PC-3 (cell line): ENCODE data around the gene TTLL7. TPM values are rescaled to one million over a fixed set of nuclear protein-coding genes. Genes with fewer than 3 reads are reported as not detected.

Source experiments
- ATAC-seq: fragments of 200-7000 bp; cut with Tn5 transposase; 2 replicates; pipeline ENCODE4 v1.9.1; 2020; ENCODE audit warnings: mild to moderate bottlenecking, moderate library complexity
- BruUV-seq: library from RNA; stranded (reverse); fragments of 400-500 nt; replicated peaks from 2 replicates; lab custom pipeline; 2021; lab: Mats Ljungman, UMichigan
- CTCF ChIA-PET: fragments of 300-600 bp; sonication (Branson Sonifier 250); formaldehyde crosslinking; loops from one replicate; lab custom pipeline; 2022; ENCODE audit warnings: antibody characterized with exemption; lab: Charles Lee
- POLR2A ChIA-PET: fragments of 300-600 bp; sonication (Branson Sonifier 250); formaldehyde crosslinking; loops from one replicate; lab custom pipeline; 2022; ENCODE audit warnings: antibody characterized with exemption; ENCODE audit not compliant: unreplicated experiment; lab: Charles Lee
- DNase-seq: peaks from one replicate; pipeline ENCODE4 v3.0.0-alpha.2; 2015
- H2AFZ ChIP-seq: fragments of 300-600 bp; sonication (generic); 2 replicates; pipeline ENCODE4 v1.6.0; 2016; ENCODE audit warnings: antibody characterized with exemption, low read length
- H3F3A ChIP-seq: fragments of 300-600 bp; sonication (generic); one replicate; pipeline ENCODE4 v1.6.0; 2017; ENCODE audit warnings: antibody characterized with exemption, low read length, control low read depth, mild to moderate bottlenecking; ENCODE audit not compliant: unreplicated experiment
- H3K27ac ChIP-seq: fragments of 300-600 bp; sonication (generic); 2 replicates; pipeline ENCODE4 v1.5.1; 2016; ENCODE audit warnings: mild to moderate bottlenecking, low read length
- H3K27me3 ChIP-seq: fragments of 300-600 bp; sonication (generic); 2 replicates; pipeline ENCODE4 v1.6.1; 2016; ENCODE audit warnings: low read length, mixed read lengths
- H3K36me3 ChIP-seq: fragments of 300-600 bp; sonication (generic); 2 replicates; pipeline ENCODE4 v1.6.1; 2016; ENCODE audit warnings: low read depth, mixed run types, low read length, mixed read lengths
- H3K4me1 ChIP-seq: fragments of 300-600 bp; sonication (generic); 2 replicates; pipeline ENCODE4 v1.5.1; 2016; ENCODE audit warnings: low read length; ENCODE audit not compliant: insufficient read depth
- H3K4me2 ChIP-seq: fragments of 300-600 bp; sonication (generic); 2 replicates; pipeline ENCODE4 v1.6.0; 2016; ENCODE audit warnings: low read length
- H3K4me3 ChIP-seq: fragments of 300-600 bp; sonication (generic); 2 replicates; pipeline ENCODE4 v1.5.1; 2016; ENCODE audit warnings: mild to moderate bottlenecking, low read length, mixed read lengths
- H3K79me2 ChIP-seq: fragments of 300-600 bp; sonication (generic); 2 replicates; pipeline ENCODE4 v1.6.1; 2017; ENCODE audit warnings: low read length, mixed read lengths
- H3K9ac ChIP-seq: fragments of 300-600 bp; sonication (generic); 2 replicates; pipeline ENCODE4 v1.6.0; 2016; ENCODE audit warnings: mild to moderate bottlenecking, low read length
- H3K9me2 ChIP-seq: fragments of 300-600 bp; sonication (generic); replicated peaks from 2 replicates; pipeline ENCODE4 v1.6.1; 2016; ENCODE audit warnings: mixed run types, low read length, mixed read lengths
- H3K9me3 ChIP-seq: fragments of 300-600 bp; sonication (generic); 2 replicates; pipeline ENCODE4 v1.6.1; 2016; ENCODE audit warnings: low read length, mixed read lengths
- H4K20me1 ChIP-seq: fragments of 300-600 bp; sonication (generic); 2 replicates; pipeline ENCODE4 v1.6.1; 2016; ENCODE audit warnings: low read length, mixed read lengths
- CTCF ChIP-seq: fragments of 300-600 bp; sonication (generic); conservative IDR thresholded peaks from 2 replicates; pipeline ENCODE4 v1.5.1; 2017; ENCODE audit warnings: antibody characterized with exemption, low read depth, mild to moderate bottlenecking, low read length
- EZH2 ChIP-seq: fragments of 300-600 bp; sonication (generic); IDR thresholded peaks from one replicate; pipeline ENCODE4 v1.6.1; 2017; ENCODE audit warnings: antibody characterized with exemption, mild to moderate bottlenecking, low read length; ENCODE audit not compliant: unreplicated experiment
- EZH2phosphoT487 ChIP-seq: fragments of 300-600 bp; sonication (generic); IDR thresholded peaks from 2 replicates; pipeline ENCODE4 v1.6.1; 2018; ENCODE audit warnings: mild to moderate bottlenecking, antibody characterized with exemption, low read length, borderline replicate concordance
- intact Hi-C: fragments of 100-400 bp; cut with micrococcal nuclease; formaldehyde crosslinking; loops from 2 replicates; pipeline ENCODE4 v1.9.0; 2023
- total RNA-seq: library from RNA; depleted of rRNA; stranded (reverse); fragments of >200 nt; gene quantifications from 2 replicates; pipeline ENCODE4 v1.2.3, GENCODE V29; 2014

Gene TTLL7
- total RNA-seq, 1 experiment from 2014 or later: 3.8 TPM

GRCh38 chr1:84010136-84010535, 11.2 kb upstream of the TTLL7 start:
- DNase-seq (no peak), ATAC-seq (no peak)
- Histone ChIP-seq H3K4me3 (no peak overlapping the region), H3K9ac (no peak overlapping the region), H2AFZ (no peak overlapping the region), H3K27me3 (no peaks in the 10 kb centered on the region), H3K9me3 (no peaks in the 10 kb centered on the region), H3K4me1 (no peaks in the 10 kb centered on the region), H3K79me2 (no peaks in the 10 kb centered on the region), H3K27ac (no peak overlapping the region), H3K9me2 (no peaks in the 10 kb centered on the region), H3K36me3 (no peaks in the 10 kb centered on the region), H4K20me1 (no peaks in the 10 kb centered on the region), H3K4me2 (no peak overlapping the region), H3F3A (no peaks in the 10 kb centered on the region)
- BruUV-seq: no TSS peak
- CTCF ChIA-PET: no interaction called here
- POLR2A ChIA-PET: no interaction called here
- intact Hi-C loops: no loop called here
- TF ChIP-seq CTCF (no peak), EZH2phosphoT487 (no peak)

GRCh38 chr1:84008631-84009030, 9.7 kb upstream of the TTLL7 start:
- BruUV-seq: no TSS peak
- H2AFZ ChIP-seq: no peak overlapping the region

GRCh38 chr1:84006591-84006990, 7.7 kb upstream of the TTLL7 start:
- Histone ChIP-seq H3K9me3 (no peaks in the 10 kb centered on the region), H3K4me2 (no peak overlapping the region), H3K79me2 (no peaks in the 10 kb centered on the region), H3F3A (no peaks in the 10 kb centered on the region), H3K27ac (no peak overlapping the region), H3K27me3 (no peaks in the 10 kb centered on the region), H2AFZ (no peak overlapping the region), H3K9me2 (no peaks in the 10 kb centered on the region), H3K9ac (no peak overlapping the region), H4K20me1 (no peaks in the 10 kb centered on the region), H3K4me3 (no peak overlapping the region), H3K4me1 (peaks cover 4% of the 10 kb centered on the region; the same call in 1 of the 2 replicates), H3K36me3 (no peaks in the 10 kb centered on the region)
- no TSS peak for BruUV-seq
- ATAC-seq (no peak), DNase-seq (no peak)
- TF ChIP-seq EZH2phosphoT487: no peak
- TF ChIP-seq CTCF: no peak
- CTCF ChIA-PET: no interaction called here
- POLR2A ChIA-PET: no interaction called here
- intact Hi-C loops: no loop called here

More at GRCh38 chr1:84008631-84009030, 9.7 kb upstream of the TTLL7 start:
- Histone ChIP-seq H3K79me2 (no peaks in the 10 kb centered on the region), H3K36me3 (no peaks in the 10 kb centered on the region), H3K9me3 (no peaks in the 10 kb centered on the region), H3F3A (no peaks in the 10 kb centered on the region), H3K9me2 (no peaks in the 10 kb centered on the region), H3K4me3 (no peak overlapping the region), H3K27me3 (no peaks in the 10 kb centered on the region), H3K4me1 (no peaks in the 10 kb centered on the region), H3K9ac (no peak overlapping the region), H4K20me1 (no peaks in the 10 kb centered on the region), H3K4me2 (no peak overlapping the region), H3K27ac (no peak overlapping the region)
- TF ChIP-seq CTCF (no peak), EZH2 (no peak), EZH2phosphoT487 (no peak)
- CTCF ChIA-PET: no interaction called here
- intact Hi-C loops: no loop called here
- POLR2A ChIA-PET: no interaction called here
- ATAC-seq: no peak
- DNase-seq: no peak
